ENCODE results near the gene SULT4A1. TPM values are rescaled to one million over a fixed set of nuclear protein-coding genes. Genes with fewer than 3 reads are reported as not detected.

Gene SULT4A1, protein sequence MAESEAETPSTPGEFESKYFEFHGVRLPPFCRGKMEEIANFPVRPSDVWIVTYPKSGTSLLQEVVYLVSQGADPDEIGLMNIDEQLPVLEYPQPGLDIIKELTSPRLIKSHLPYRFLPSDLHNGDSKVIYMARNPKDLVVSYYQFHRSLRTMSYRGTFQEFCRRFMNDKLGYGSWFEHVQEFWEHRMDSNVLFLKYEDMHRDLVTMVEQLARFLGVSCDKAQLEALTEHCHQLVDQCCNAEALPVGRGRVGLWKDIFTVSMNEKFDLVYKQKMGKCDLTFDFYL
- 1.1 TPM in 2 replicates for total RNA-seq (2012; rRNA removed)
- polyA plus RNA-seq (2012; rRNA removed): 4.8 and 5.2 TPM in 2 replicates
- polyA plus RNA-seq (2012; cell fraction: cytosol; rRNA removed): 1.5 and 2.4 TPM in 2 replicates
- polyA plus RNA-seq (2012; cell fraction: nucleus; rRNA removed; ENCODE audit: low replicate concordance): 41.6 and 44.7 TPM in 2 replicates
- Bru-seq, nascent RNA: percentile 47 among the genes with signal in this experiment
- BruChase-seq, experiment 1, labeled RNA remaining after a 6-hour chase: percentile 38 among the genes with signal in this experiment
- percentile 44 among the genes with signal in this experiment for BruChase-seq, experiment 2, labeled RNA remaining after a 2-hour chase
- long read RNA-seq, partial matches to known transcripts: 1 of 1 reads
- long read RNA-seq, other reads (novel, unspliced or antisense): 0 of 1 reads

DNA sequence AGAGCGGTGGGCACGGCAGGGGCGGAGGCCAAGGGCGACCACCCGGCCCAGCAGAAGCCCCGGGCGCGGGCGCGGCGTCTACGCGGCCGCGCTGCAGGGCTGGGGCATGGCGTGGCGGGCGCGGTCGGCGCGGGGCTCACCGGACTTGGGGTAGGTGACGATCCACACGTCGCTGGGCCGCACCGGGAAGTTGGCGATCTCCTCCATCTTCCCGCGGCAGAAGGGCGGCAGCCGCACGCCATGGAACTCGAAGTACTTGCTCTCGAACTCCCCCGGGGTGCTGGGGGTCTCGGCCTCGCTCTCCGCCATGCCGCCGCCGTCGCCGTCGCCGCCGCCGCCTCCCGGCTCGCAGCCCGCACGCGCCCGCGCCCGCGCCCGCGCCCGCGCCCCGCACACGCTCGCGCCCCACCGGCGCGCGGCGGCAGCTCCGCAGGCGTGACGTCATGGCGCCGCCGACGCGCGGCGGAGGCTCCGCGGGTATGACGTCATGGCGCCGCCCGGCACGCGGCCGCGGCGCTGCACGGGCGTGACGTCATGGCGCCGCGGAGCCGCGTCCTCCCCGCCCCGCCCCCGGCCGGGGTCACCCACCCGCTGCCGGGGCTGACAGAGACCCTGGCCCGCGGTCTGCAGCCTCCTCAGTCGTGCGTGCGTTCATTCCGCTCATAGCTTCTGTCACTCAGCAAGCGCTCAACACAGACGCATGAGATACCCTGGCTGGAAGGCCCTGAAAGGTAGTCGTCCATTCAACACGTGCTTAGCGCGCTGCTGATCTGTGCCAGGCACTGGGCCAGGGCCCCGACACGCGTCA lies at the start of gene SULT4A1:
Gene SULT4A1, minus strand, starts transcription at position 440 of the 808 bp plus-strand sequence. Its CDS starts 131 bp downstream, at position 309.
- BruUV-seq (replicated peaks): no TSS peak
- POLR2A ChIA-PET (ENCODE audit: unreplicated experiment): no interaction called here
- peak within 1 kb of the TSS; percentile 88 for H3K4me2 ChIP-seq (ENCODE audit: low read depth, low read length)

More for the DNA sequence above, at the start of gene SULT4A1:
- ATAC-seq (ENCODE audit: low read depth) (peak; percentile 62), DNase-seq (peak; percentile 54)
- no peak within 1 kb of the TSS for H2BK120ac ChIP-seq (ENCODE audit: low read depth, low read length)
- H4K91ac ChIP-seq (ENCODE audit: insufficient read depth, low read depth, low read length): no peak within 1 kb of the TSS; the same call in 1 of the 2 replicates
- peak within 1 kb of the TSS; percentile 64; the same call in 1 of the 2 replicates for H4K5ac ChIP-seq (ENCODE audit: low read depth, low read length)
- H3K27me3 ChIP-seq (ENCODE audit: control insufficient read depth, insufficient read depth, low read length): peaks cover 6% of the 10 kb centered on the region
- dilution Hi-C loops (cut with HindIII; ENCODE audit: low sequenced_read_pairs, unreplicated experiment) (no loop called here), intact Hi-C loops (cut with micrococcal nuclease) (no loop called here), in situ Hi-C loops (cut with MboI; ENCODE audit: low sequenced_read_pairs) (no loop called here)
- H3K9me3 ChIP-seq (ENCODE audit: control insufficient read depth, insufficient read depth, low read length): no peaks in the 10 kb centered on the region
- H3K4ac ChIP-seq (ENCODE audit: low read depth, low read length): no peak within 1 kb of the TSS
- H3K27ac ChIP-seq (ENCODE audit: insufficient read depth, low read length): no peak within 1 kb of the TSS; the same call in 1 of the 2 replicates
- H2AK5ac ChIP-seq (ENCODE audit: low read depth, low read length): no peak within 1 kb of the TSS
- no peak for TF ChIP-seq MXI1 (IDR thresholded peaks at IDR 0.05; ENCODE audit: borderline replicate concordance, low read depth, low read length)
- peak; percentile 67; the same call in 1 of the 2 replicates for TF ChIP-seq BHLHE40 (IDR thresholded peaks at IDR 0.05; ENCODE audit: low read depth, low read length)
- no peak within 1 kb of the TSS for H2BK5ac ChIP-seq (ENCODE audit: low read depth, low read length, poor library complexity, severe bottlenecking)
- no peak within 1 kb of the TSS for H2BK15ac ChIP-seq (ENCODE audit: low read depth, low read length)
- H3K9ac ChIP-seq (ENCODE audit: low read depth, low read length): peak within 1 kb of the TSS; percentile 85; the same call in 1 of the 2 replicates
- peak within 1 kb of the TSS; percentile 92 for H2AFZ ChIP-seq (replicated peaks; ENCODE audit: low read length, poor library complexity)
- no peaks in the 10 kb centered on the region; a peak in 1 of 4 replicates for H3K79me1 ChIP-seq (ENCODE audit: low read depth in 1 of 2, low read length in 2 of 2)
- no peak within 1 kb of the TSS for H3K14ac ChIP-seq (replicated peaks; ENCODE audit: low read depth, low read length)
- H4K20me1 ChIP-seq (ENCODE audit: insufficient read depth, low read length): no peaks in the 10 kb centered on the region
- H3K18ac ChIP-seq (ENCODE audit: low read depth, low read length): peak within 1 kb of the TSS; percentile 24; the same call in 1 of the 2 replicates
- CTCF ChIA-PET: no interaction called here
- H2AK9ac ChIP-seq (replicated peaks; ENCODE audit: low read depth, low read length, poor library complexity): no peak within 1 kb of the TSS
- no peak within 1 kb of the TSS for H2BK20ac ChIP-seq (ENCODE audit: low read depth, low read length)
- H3K36me3 ChIP-seq (ENCODE audit: control insufficient read depth, insufficient read depth, low read length): no peaks in the 10 kb centered on the region
- peak within 1 kb of the TSS in 1 of 2 experiments; percentile 62; a peak in 2 of 4 replicates for H4K8ac ChIP-seq (ENCODE audit: low read depth in 2 of 2, low read length in 2 of 2)
- H3K56ac ChIP-seq (ENCODE audit: extremely low read depth, insufficient read depth, low read length): no peak within 1 kb of the TSS
- H3K9me1 ChIP-seq (ENCODE audit: insufficient read depth, low read length): no peaks in the 10 kb centered on the region
- H3K4me1 ChIP-seq (ENCODE audit: control insufficient read depth, insufficient read depth, low read length): no peaks in the 10 kb centered on the region
- H3K4me3 ChIP-seq (ENCODE audit: insufficient read depth, low read depth, low read length): peak within 1 kb of the TSS; percentile 50
- H3K23ac ChIP-seq (ENCODE audit: low read depth, low read length): 0 out of 2 replicates have a peak within 1 kb of the TSS, but pooled peaks have one; percentile 63
- 2% methylated on average over 60 of the region's 121 CpGs; no CpG with 5 or more reads in 1 of the 2 experiments for WGBS, 2 experiments (ENCODE audit: extremely low coverage in 2 of 2, insufficient read length in 1 of 2)
